Fibroblast of lung (primary cell): Measurements from ENCODE around the gene ERBB4. TPM values are rescaled to one million over a fixed set of nuclear protein-coding genes. Genes with fewer than 3 reads are reported as not detected.

ENCODE experiments used
- DNase-seq, 2 donors: peaks; one replicate each; pipeline versions ENCODE4 v3.0.0 to v3.0.0-alpha.2; 2010; ENCODE audit warnings: low read depth in 2 of 2
- H2AFZ ChIP-seq: 2 replicates; pipeline ENCODE4 v1.5.1; 2012; ENCODE audit warnings: low read length, control low read depth, inconsistent platforms
- H3K27ac ChIP-seq: 2 replicates; pipeline ENCODE4 v1.5.1; 2011; ENCODE audit warnings: low read length, control low read depth; ENCODE audit not compliant: insufficient read depth
- H3K27me3 ChIP-seq: 2 replicates; pipeline ENCODE4 v1.5.1; 2011; ENCODE audit warnings: mild to moderate bottlenecking, low read length; ENCODE audit not compliant: control insufficient read depth, insufficient read depth
- H3K36me3 ChIP-seq: 2 replicates; pipeline ENCODE4 v1.5.1; 2011; ENCODE audit warnings: low read length; ENCODE audit not compliant: control insufficient read depth, insufficient read depth
- H3K4me1 ChIP-seq: 2 replicates; pipeline ENCODE4 v1.5.1; 2011; ENCODE audit warnings: low read length; ENCODE audit not compliant: control insufficient read depth, insufficient read depth; ENCODE audit errors: extremely low read depth
- H3K4me2 ChIP-seq: 2 replicates; pipeline ENCODE4 v1.5.1; 2011; ENCODE audit warnings: low read length, control low read depth; ENCODE audit not compliant: insufficient read depth; ENCODE audit errors: extremely low read depth
- H3K4me3 ChIP-seq, 4 experiments: fragments of 200-600 bp in 1 of 4; sonication (generic) in 1 of 4; replicated peaks in 1 of 4; 2 replicates each; pipeline ENCODE4 v1.5.1; 2011 to 2016; ENCODE audit warnings: low read length in 4 of 4, low read depth in 3 of 4, mild to moderate bottlenecking in 3 of 4, control low read depth in 2 of 4, inconsistent platforms in 1 of 4, mixed read lengths in 1 of 4; ENCODE audit not compliant: insufficient read depth in 1 of 4; ENCODE audit errors: control extremely low read depth in 1 of 4
- H3K79me2 ChIP-seq: 2 replicates; pipeline ENCODE4 v1.5.1; 2012; ENCODE audit warnings: mild to moderate bottlenecking, low read length, inconsistent platforms; ENCODE audit not compliant: control insufficient read depth, insufficient read depth
- H3K9ac ChIP-seq: 2 replicates; pipeline ENCODE4 v1.5.1; 2011; ENCODE audit warnings: mild to moderate bottlenecking, low read length, control low read depth; ENCODE audit not compliant: insufficient read depth
- H3K9me3 ChIP-seq: 2 replicates; pipeline ENCODE4 v1.5.1; 2012; ENCODE audit warnings: low read depth, low read length; ENCODE audit not compliant: control insufficient read depth, insufficient read depth
- H4K20me1 ChIP-seq: 2 replicates; pipeline ENCODE4 v1.5.1; 2011; ENCODE audit warnings: low read length; ENCODE audit not compliant: control insufficient read depth, insufficient read depth; ENCODE audit errors: extremely low read depth
- EZH2 ChIP-seq: IDR thresholded peaks from 2 replicates; pipeline ENCODE4 v1.5.1; 2012; ENCODE audit warnings: low read length, control low read depth, mild to moderate bottlenecking; ENCODE audit errors: missing control alignments
- polyA plus RNA-seq, 2 donors: library from polyadenylated mRNA; depleted of rRNA in 1 of 2; stranded (reverse) in 1 of 2; unstranded in 1 of 2; fragments of >200 nt; gene quantifications; 2 replicates each; pipeline ENCODE4 v1.2.1, GENCODE V29; 2011 to 2012; ENCODE audit warnings: missing spikeins in 1 of 2
- total RNA-seq: library from RNA; depleted of rRNA; stranded (reverse); fragments of >200 nt; gene quantifications from 2 replicates; pipeline ENCODE4 v1.2.1, GENCODE V29; 2014
- TF ChIP-seq, protein P1 (sequence below), 2 donors: IDR thresholded peaks in 1 of 2; conservative IDR thresholded peaks in 1 of 2; 1 replicate in 1 of 2; 2 replicates in 1 of 2; pipeline ENCODE4 v1.5.1; 2011 to 2012; ENCODE audit warnings: low read length in 2 of 2, control low read depth in 1 of 2, inconsistent platforms in 1 of 2, low read depth in 1 of 2, mild to moderate bottlenecking in 1 of 2

ERBB4 gene
- total and polyA plus RNA-seq, 2 donors (not counting 1 experiment from before 2014, with no cell fraction given) = 0.08 to 0.17 TPM

DNA sequence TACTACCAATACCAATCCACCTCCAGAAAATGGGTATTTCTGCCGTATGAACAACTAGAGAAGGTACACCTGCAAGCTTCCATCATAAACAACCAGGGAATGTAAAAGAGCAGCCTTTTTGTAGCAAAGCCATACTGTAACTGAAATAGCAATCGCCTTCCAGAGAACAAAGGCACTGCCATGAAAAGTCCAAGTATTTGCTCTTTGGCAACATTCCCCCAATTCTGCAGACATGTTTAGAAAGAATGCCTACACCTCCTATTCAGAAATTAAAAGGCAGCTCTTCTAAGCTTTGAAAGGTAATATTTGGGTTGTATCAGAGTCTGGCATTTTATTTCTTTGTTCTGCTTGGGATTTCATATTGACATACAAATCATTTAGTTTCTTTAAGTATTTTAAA, 487.7 kb downstream of the ERBB4 start:
- H3K79me2 ChIP-seq = no peaks in the 10 kb centered on the region
- H4K20me1 ChIP-seq = no peaks in the 10 kb centered on the region
- H3K36me3 ChIP-seq = no peaks in the 10 kb centered on the region
- no peaks in the 10 kb centered on the region for H3K9me3 ChIP-seq
- H3K4me1 ChIP-seq = peaks cover 4% of the 10 kb centered on the region
- H3K4me3 ChIP-seq = no peak overlapping the region
- H3K4me2 ChIP-seq = no peak overlapping the region
- no peak for DNase-seq
- TF ChIP-seq, protein P1, sequence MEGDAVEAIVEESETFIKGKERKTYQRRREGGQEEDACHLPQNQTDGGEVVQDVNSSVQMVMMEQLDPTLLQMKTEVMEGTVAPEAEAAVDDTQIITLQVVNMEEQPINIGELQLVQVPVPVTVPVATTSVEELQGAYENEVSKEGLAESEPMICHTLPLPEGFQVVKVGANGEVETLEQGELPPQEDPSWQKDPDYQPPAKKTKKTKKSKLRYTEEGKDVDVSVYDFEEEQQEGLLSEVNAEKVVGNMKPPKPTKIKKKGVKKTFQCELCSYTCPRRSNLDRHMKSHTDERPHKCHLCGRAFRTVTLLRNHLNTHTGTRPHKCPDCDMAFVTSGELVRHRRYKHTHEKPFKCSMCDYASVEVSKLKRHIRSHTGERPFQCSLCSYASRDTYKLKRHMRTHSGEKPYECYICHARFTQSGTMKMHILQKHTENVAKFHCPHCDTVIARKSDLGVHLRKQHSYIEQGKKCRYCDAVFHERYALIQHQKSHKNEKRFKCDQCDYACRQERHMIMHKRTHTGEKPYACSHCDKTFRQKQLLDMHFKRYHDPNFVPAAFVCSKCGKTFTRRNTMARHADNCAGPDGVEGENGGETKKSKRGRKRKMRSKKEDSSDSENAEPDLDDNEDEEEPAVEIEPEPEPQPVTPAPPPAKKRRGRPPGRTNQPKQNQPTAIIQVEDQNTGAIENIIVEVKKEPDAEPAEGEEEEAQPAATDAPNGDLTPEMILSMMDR (conservative IDR thresholded peaks at IDR 0.05 in 1 of 2, IDR thresholded peaks at IDR 0.05 in 1 of 2; ENCODE audit: low read depth in 1 of 2, low read length in 2 of 2) = no peak
- TF ChIP-seq EZH2 = no peak
- H3K27ac ChIP-seq = no peak overlapping the region
- H3K9ac ChIP-seq = no peak overlapping the region
- H3K27me3 ChIP-seq = no peaks in the 10 kb centered on the region
- no peak overlapping the region for H2AFZ ChIP-seq

DNA sequence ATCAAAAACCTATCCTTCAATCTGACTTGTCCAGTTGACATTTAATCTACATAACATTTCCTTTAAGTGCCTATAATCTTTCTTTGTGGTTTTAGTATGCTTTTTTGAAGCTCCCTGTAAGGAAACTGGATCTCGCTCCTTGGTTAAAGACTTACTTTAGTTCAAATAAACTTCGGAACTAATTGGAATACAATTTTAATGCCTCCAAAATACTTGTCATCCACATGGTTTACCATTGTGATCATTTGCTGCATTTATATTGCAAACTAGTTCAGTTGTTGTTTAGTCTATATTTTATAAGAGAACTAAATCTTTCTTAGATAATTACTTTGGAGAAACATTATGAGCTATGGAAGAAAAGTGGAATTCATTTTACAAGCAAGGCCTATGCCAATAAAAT, 496.0 kb downstream of the ERBB4 start:
- Histone ChIP-seq H3K27ac (no peak overlapping the region), H3K9me3 (no peaks in the 10 kb centered on the region), H3K4me2 (no peak overlapping the region), H3K4me1 (no peaks in the 10 kb centered on the region), H3K27me3 (no peaks in the 10 kb centered on the region), H3K4me3 (no peak overlapping the region), H4K20me1 (no peaks in the 10 kb centered on the region), H3K36me3 (no peaks in the 10 kb centered on the region), H3K9ac (no peak overlapping the region), H2AFZ (no peak overlapping the region), H3K79me2 (no peaks in the 10 kb centered on the region)
- TF ChIP-seq, protein P1 (conservative IDR thresholded peaks at IDR 0.05 in 1 of 2, IDR thresholded peaks at IDR 0.05 in 1 of 2; ENCODE audit: low read depth in 1 of 2, low read length in 2 of 2) = no peak
- TF ChIP-seq EZH2 = no peak
- no peak for DNase-seq

DNA sequence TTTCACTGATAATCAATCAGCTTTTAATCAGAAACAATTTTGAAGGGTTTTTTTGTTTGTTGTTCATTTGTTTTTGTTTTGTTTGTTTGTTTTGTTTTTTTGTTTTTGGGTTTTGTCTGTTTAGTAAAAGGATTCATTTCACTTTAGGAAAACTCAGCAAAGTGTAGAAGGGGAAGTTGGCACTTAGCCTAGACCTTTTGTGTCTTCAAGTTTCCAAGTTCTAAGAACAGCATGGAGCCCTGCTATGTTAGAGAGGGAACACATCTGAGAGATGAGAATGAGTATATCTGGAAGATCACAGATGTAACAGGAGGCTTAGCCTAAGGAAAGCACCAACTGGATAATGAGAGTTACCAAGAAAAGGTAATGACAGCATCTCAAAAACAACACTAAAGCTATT, 501.5 kb downstream of the ERBB4 start:
- Histone ChIP-seq H3K4me3 (no peak overlapping the region), H3K9me3 (no peaks in the 10 kb centered on the region), H3K27ac (no peak overlapping the region), H3K9ac (no peak overlapping the region), H3K79me2 (no peaks in the 10 kb centered on the region), H2AFZ (no peak overlapping the region), H3K4me2 (no peak overlapping the region), H4K20me1 (no peaks in the 10 kb centered on the region), H3K36me3 (no peaks in the 10 kb centered on the region), H3K4me1 (peaks cover 2% of the 10 kb centered on the region), H3K27me3 (no peaks in the 10 kb centered on the region)
- TF ChIP-seq, protein P1 (conservative IDR thresholded peaks at IDR 0.05 in 1 of 2, IDR thresholded peaks at IDR 0.05 in 1 of 2; ENCODE audit: low read depth in 1 of 2, low read length in 2 of 2) = no peak
- no peak for TF ChIP-seq EZH2
- DNase-seq = no peak
